CD4-positive, alpha-beta T cell (primary cell): ENCODE data around the gene PDLIM7. TPM values are rescaled to one million over a fixed set of nuclear protein-coding genes. Genes with fewer than 3 reads are reported as not detected.

ENCODE experiments used
- ATAC-seq: fragments of 200-7000 bp; cut with Tn5 transposase; one replicate; pipeline ENCODE4 v1.10.0; 2022; ENCODE audit warnings: mild to moderate bottlenecking; ENCODE audit not compliant: poor library complexity
- CTCF ChIA-PET: fragments of 350-600 bp; sonication (Branson Sonifier 250); formaldehyde crosslinking; loops from one replicate; lab custom pipeline; 2021; ENCODE audit warnings: antibody characterized with exemption, inconsistent platforms; lab: Charles Lee
- POLR2A ChIA-PET: fragments of 350-600 bp; sonication (Branson Sonifier 250); formaldehyde crosslinking; loops from one replicate; lab custom pipeline; 2021; ENCODE audit warnings: antibody characterized with exemption, inconsistent platforms; lab: Charles Lee
- DNase-seq, 14 experiments: peaks; one replicate each; pipeline ENCODE4 v3.0.0-alpha.2; 2013 to 2020; ENCODE audit warnings: mixed read lengths in 2 of 14
- H3K27ac ChIP-seq, 2 donors: one replicate each; pipeline versions ENCODE4 v1.5.1 to v1.7.0; 2013; ENCODE audit warnings: low read length in 2 of 2, low read depth in 1 of 2, mild to moderate bottlenecking in 1 of 2
- H3K27me3 ChIP-seq, 2 experiments: 1 replicate in 1 of 2; 2 replicates in 1 of 2; pipeline versions ENCODE4 v1.6.1 to v1.7.0; 2013; ENCODE audit warnings: low read length in 2 of 2, control low read depth in 1 of 2, mild to moderate bottlenecking in 1 of 2, moderate library complexity in 1 of 2; ENCODE audit not compliant: insufficient read depth in 2 of 2, control insufficient read depth in 1 of 2
- H3K36me3 ChIP-seq: one replicate; pipeline ENCODE4 v1.6.1; 2013; ENCODE audit warnings: low read length, control low read depth; ENCODE audit not compliant: insufficient read depth
- H3K4me1 ChIP-seq: one replicate; pipeline ENCODE4 v1.6.1; 2013; ENCODE audit warnings: low read length, control low read depth; ENCODE audit not compliant: insufficient read depth
- H3K4me3 ChIP-seq: one replicate; pipeline ENCODE4 v1.5.1; 2013; ENCODE audit warnings: mild to moderate bottlenecking, low read length, moderate library complexity
- H3K9me3 ChIP-seq, 2 experiments: 1 replicate in 1 of 2; 2 replicates in 1 of 2; pipeline versions ENCODE4 v1.6.1 to v1.7.0; 2013; ENCODE audit warnings: low read length in 2 of 2, mild to moderate bottlenecking in 2 of 2, control low read depth in 1 of 2, moderate library complexity in 1 of 2; ENCODE audit not compliant: control insufficient read depth in 1 of 2, insufficient read depth in 1 of 2
- H3K27ac Mint-ChIP-seq: one replicate; pipeline ENCODE4 v1.8.0; 2020; ENCODE audit warnings: mixed read lengths
- H3K27me3 Mint-ChIP-seq: one replicate; pipeline ENCODE4 v1.8.0; 2021; ENCODE audit warnings: mixed read lengths
- H3K36me3 Mint-ChIP-seq: one replicate; pipeline ENCODE4 v1.8.0; 2021; ENCODE audit warnings: low read depth, mixed read lengths
- H3K4me1 Mint-ChIP-seq: one replicate; pipeline ENCODE4 v1.8.0; 2021; ENCODE audit warnings: low read depth, mixed read lengths
- H3K4me3 Mint-ChIP-seq: one replicate; pipeline ENCODE4 v1.8.0; 2020; ENCODE audit warnings: mild to moderate bottlenecking, mixed read lengths
- H3K9me3 Mint-ChIP-seq: one replicate; pipeline ENCODE4 v1.8.0; 2020; ENCODE audit warnings: mixed read lengths
- CTCF ChIP-seq: fragments of 200-600 bp; IDR thresholded peaks from one replicate; pipeline ENCODE4 v1.8.0; 2022; ENCODE audit warnings: antibody characterized with exemption, mild to moderate bottlenecking
- intact Hi-C, 2 experiments: fragments of 100-400 bp; cut with DNase I in 1 of 2; cut with micrococcal nuclease in 1 of 2; formaldehyde crosslinking; loops; one replicate each; pipeline versions ENCODE4 v1.15.1 to v1.9.0; 2023 to 2025; cut with DNase I, micrococcal nuclease
- total RNA-seq, 174 experiments: library from RNA in 2 of 174; stranded (reverse) in 2 of 174; gene quantifications; one replicate each; pipeline ENCODE4 v1.2.3 and lab custom pipeline; 2021 to 2026

Gene PDLIM7
- total RNA-seq, 2 experiments from 2014 or later, result 5.2 to 6.0 TPM

DNA sequence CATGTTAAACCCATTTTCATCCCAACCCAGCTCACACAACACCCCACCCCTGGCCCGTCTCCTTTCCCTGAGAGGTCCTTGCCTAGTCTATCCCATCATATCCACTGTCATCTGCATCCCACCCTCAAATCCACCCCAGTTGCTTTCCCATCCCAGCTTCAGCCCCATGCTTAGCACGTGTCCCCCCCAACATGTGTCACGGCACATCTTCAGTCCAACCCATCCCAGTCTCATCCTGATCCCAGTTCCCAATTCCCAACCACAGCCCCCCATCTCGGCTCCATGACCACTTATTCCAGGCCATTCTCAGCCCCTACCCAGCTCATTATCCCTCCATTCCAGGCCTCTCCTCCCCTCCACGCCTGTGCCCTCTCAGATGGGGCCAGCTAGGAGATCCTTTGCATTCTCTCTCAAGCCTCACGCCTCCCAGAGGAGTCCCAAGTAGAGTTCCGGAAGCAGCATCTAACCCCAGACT lies 23.4 kb downstream of the PDLIM7 start:
- no peak overlapping the region for H3K27ac ChIP-seq
- POLR2A ChIA-PET, result no interaction called here
- no peaks in the 10 kb centered on the region for H3K36me3 Mint-ChIP-seq
- DNase-seq (no peak), ATAC-seq (no peak)
- intact Hi-C loops, result loop anchor here in 1 of 2 experiments (2.0 kb wide), 1 partner anchor 23 kb away; the partner anchor contains the start of gene PDLIM7
- no peaks in the 10 kb centered on the region for H3K9me3 Mint-ChIP-seq
- H3K27me3 Mint-ChIP-seq, result peaks cover 6% of the 10 kb centered on the region
- no peak for TF ChIP-seq CTCF
- no peaks in the 10 kb centered on the region for H3K36me3 ChIP-seq
- H3K4me3 ChIP-seq, result no peak overlapping the region
- H3K27ac Mint-ChIP-seq, result peak overlapping the region; percentile 64
- H3K9me3 ChIP-seq, result no peaks in the 10 kb centered on the region
- peaks cover 41% of the 10 kb centered on the region for H3K4me1 ChIP-seq
- peaks cover 27% of the 10 kb centered on the region for H3K4me1 Mint-ChIP-seq
- CTCF ChIA-PET, result no interaction called here
- peaks cover 0 to 5% of the 10 kb centered on the region in 2 experiments for H3K27me3 ChIP-seq
- H3K4me3 Mint-ChIP-seq, result peak overlapping the region; percentile 90

GRCh38 chr5:177473443-177474001 lies 23.9 kb downstream of the PDLIM7 start, which contains the start of gene DBN1:
Gene DBN1, minus strand, starts transcription at chr5:177473634. Its CDS starts 113 bp downstream, at chr5:177473521.
- Histone ChIP-seq H3K27ac (no peak within 1 kb of the TSS), H3K36me3 (no peaks in the 10 kb centered on the region), H3K9me3 (no peaks in the 10 kb centered on the region), H3K4me3 (peak within 1 kb of the TSS; percentile 45), H3K4me1 (peaks cover 35% of the 10 kb centered on the region), H3K27me3 (peaks cover 0 to 5% of the 10 kb centered on the region in 2 experiments)
- intact Hi-C loops, result loop anchor here in 1 of 2 experiments (2.0 kb wide), 1 partner anchor 23 kb away; the partner anchor contains the start of gene PDLIM7
- Mint-ChIP-seq H3K9me3 (no peaks in the 10 kb centered on the region), H3K4me3 (peak within 1 kb of the TSS; percentile 90), H3K36me3 (no peaks in the 10 kb centered on the region), H3K4me1 (peaks cover 22% of the 10 kb centered on the region), H3K27me3 (peaks cover 6% of the 10 kb centered on the region), H3K27ac (peak within 1 kb of the TSS; percentile 64)
- no peak for TF ChIP-seq CTCF
- peak in 3 of 14 experiments; percentile 33 to 41 (median 40) for DNase-seq
- CTCF ChIA-PET, result interaction anchor here (1.0 kb wide), 1 partner anchor 18 kb away, joined by 5 read pairs; no protein-coding TSS in a partner anchor
- POLR2A ChIA-PET, result interaction anchor here (1.1 to 1.2 kb wide), 2 partner anchors 71 to 83 kb away, joined by 3 to 5 read pairs; no protein-coding TSS in a partner anchor
- peak; percentile 61 for ATAC-seq

DNA sequence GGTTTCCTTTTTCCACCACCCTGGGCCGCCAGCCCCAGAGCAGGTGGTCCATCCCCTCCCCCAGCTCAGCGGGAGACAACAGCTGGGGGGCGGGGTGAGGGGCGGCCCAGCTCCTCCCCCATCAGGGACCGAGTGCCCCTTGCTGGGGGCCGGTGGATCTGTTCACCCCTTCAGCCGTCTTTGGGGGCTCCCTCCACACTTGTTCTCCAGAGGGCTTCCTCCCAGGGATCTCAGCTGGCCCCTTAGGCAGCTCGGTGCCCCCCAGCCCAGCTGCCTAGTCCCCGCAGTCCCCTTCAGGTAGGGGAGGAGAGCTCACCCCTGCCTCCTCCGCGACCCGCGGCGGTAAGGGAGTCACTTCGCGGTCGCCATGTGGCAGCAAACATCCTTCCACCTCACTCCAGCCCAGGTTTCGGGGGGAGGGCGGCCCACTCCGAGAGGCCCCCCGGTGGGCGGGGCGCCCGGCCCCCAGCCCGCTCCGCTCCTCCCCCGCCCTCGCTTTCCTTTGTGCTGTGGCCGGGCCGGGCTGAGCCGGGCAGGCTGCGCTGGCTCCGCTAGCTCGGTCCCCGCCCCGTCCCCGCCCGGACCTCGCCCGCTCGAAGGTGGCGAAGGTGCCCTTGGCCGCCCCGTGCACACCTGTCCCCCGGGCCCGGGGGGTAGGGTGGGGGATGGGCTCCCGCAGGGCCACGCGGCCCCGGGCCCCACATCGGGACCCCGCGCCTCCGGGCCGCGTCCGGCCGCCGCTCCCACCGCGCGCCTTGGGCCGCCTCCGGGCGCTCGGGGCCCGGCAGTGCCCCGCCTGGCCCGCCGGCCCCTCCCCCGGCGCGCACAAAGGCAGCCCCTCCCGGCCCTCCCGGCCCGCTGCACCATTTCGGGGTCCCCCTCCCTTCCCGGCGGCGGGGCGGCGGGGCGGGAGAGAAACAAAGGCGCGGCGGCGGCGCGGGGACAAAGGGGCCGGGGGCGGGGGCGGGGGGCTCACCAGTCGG lies 24.7 kb downstream of the PDLIM7 start:
- Mint-ChIP-seq H3K27ac (no peak overlapping the region), H3K36me3 (no peaks in the 10 kb centered on the region), H3K4me3 (peak overlapping the region; percentile 78), H3K4me1 (peaks cover 22% of the 10 kb centered on the region), H3K27me3 (peaks cover 6% of the 10 kb centered on the region), H3K9me3 (no peaks in the 10 kb centered on the region)
- H3K4me3 ChIP-seq, result peak overlapping the region; percentile 45
- intact Hi-C loops, result no loop called here
- ATAC-seq, result peak; percentile 50
- H3K9me3 ChIP-seq, result no peaks in the 10 kb centered on the region
- peaks cover 0 to 5% of the 10 kb centered on the region in 2 experiments for H3K27me3 ChIP-seq
- no peaks in the 10 kb centered on the region for H3K36me3 ChIP-seq
- ChIA-PET POLR2A (interaction anchor here (0.9 to 1.7 kb wide), 6 partner anchors 17 to 82 kb away, joined by 3 to 6 read pairs (median 4); partner anchors contain the start of genes GRK6 and PDLIM7), CTCF (interaction anchor here (0.9 to 1.4 kb wide), 5 partner anchors 16 to 68 kb away, joined by 3 to 5 read pairs (median 4); no protein-coding TSS in a partner anchor)
- H3K4me1 ChIP-seq, result peaks cover 31% of the 10 kb centered on the region
- no peak for TF ChIP-seq CTCF
- H3K27ac ChIP-seq, result no peak overlapping the region
- DNase-seq, result peak in 9 of 14 experiments; percentile 19 to 66 (median 47)
